ENCODE data around the gene DHRS7. TPM values are rescaled to one million over a fixed set of nuclear protein-coding genes. Genes with fewer than 3 reads are reported as not detected.
A peak's percentile ranks its signal among the peaks of the same experiment; 100 is the strongest.

Gene DHRS7
- total and polyA plus RNA-seq, 10 of the 15 experiments (the other 5 are each of a cell fraction or from before 2014, with no cell fraction given) = 55.0 to 99.8 (median 62.2) TPM

DNA sequence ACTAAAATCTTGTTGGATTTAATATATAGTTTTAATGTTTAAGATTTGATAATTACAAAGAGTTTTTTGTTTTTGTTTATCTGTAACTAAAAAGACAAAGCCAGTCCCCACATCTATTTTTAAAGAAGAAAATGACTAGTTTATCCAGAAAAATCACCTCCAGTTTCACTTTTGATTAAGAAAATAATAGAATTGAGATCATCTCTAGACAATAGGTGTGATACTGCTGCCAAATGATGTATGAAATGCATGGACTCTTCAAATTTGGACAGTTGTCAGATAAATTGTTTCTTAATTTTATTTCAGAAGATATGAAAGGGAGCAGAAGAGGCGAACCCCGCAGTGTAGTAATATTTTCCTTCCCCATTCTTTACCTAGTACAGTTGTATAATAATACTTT, 53.5 kb downstream of the DHRS7 start:
- Histone ChIP-seq H2AFZ (ENCODE audit: control insufficient read depth, low read depth, low read length) (no peak overlapping the region), H3K4me2 (ENCODE audit: control insufficient read depth, insufficient read depth) (no peak overlapping the region), H3K9ac (ENCODE audit: control insufficient read depth, insufficient read depth, low read length) (no peak overlapping the region), H3K79me2 (ENCODE audit: control insufficient read depth, insufficient read depth, low read length) (no peaks in the 10 kb centered on the region; the same call in none of the 2 replicates), H3K9me3 (replicated peaks; ENCODE audit: control insufficient read depth, insufficient read depth, low read length) (no peaks in the 10 kb centered on the region), H3K27me3 (replicated peaks in 1 of 2; ENCODE audit: control insufficient read depth in 2 of 2, insufficient read depth in 2 of 2, low read length in 1 of 2) (no peaks in the 10 kb centered on the region), H3K36me3 (ENCODE audit: control insufficient read depth in 2 of 2, insufficient read depth in 2 of 2, low read length in 1 of 2) (peaks cover 0 to 12% of the 10 kb centered on the region in 2 experiments; a peak in 2 of 4 replicates), H4K20me1 (ENCODE audit: control insufficient read depth, insufficient read depth) (no peaks in the 10 kb centered on the region), H3K27ac (ENCODE audit: control insufficient read depth, insufficient read depth) (no peak overlapping the region), H3K4me3 (no peak overlapping the region), H3K4me1 (ENCODE audit: control insufficient read depth, insufficient read depth, low read length) (no peaks in the 10 kb centered on the region)
- in situ Hi-C loops (cut with MboI) (no loop called here), intact Hi-C loops (cut with micrococcal nuclease; ENCODE audit: unreplicated experiment) (no loop called here)
- SMC1A ChIA-PET (ENCODE audit: uncharacterized antibody, unreplicated experiment) = interaction anchor here (0.8 to 1.1 kb wide), 4 partner anchors 15 to 72 kb away, joined by 3 to 4 read pairs (median 4); no protein-coding TSS in a partner anchor
- FAIRE-seq (no peak), ATAC-seq (peak; percentile 77), DNase-seq (ENCODE audit: low read depth, low spot score) (no peak)
- TF ChIP-seq CHD4 (IDR thresholded peaks at IDR 0.05) (no peak), ZNF622 (IDR thresholded peaks at IDR 0.05) (no peak), HDAC6 (IDR thresholded peaks at IDR 0.05; ENCODE audit: unreplicated experiment) (no peak), ATF7 (IDR thresholded peaks at IDR 0.05; ENCODE audit: low read depth) (peak; percentile 29; the same call in 1 of the 2 replicates), PAX8 (IDR thresholded peaks at IDR 0.05) (no peak), ZNF24 (IDR thresholded peaks at IDR 0.05) (peak; percentile 61; the same call in 1 of the 2 replicates), GATAD2B (conservative IDR thresholded peaks at IDR 0.05; ENCODE audit: low read depth) (no peak), JUNB (IDR thresholded peaks at IDR 0.05) (peak; percentile 13; the same call in 1 of the 2 replicates)
- TF ChIP-seq, protein P1, sequence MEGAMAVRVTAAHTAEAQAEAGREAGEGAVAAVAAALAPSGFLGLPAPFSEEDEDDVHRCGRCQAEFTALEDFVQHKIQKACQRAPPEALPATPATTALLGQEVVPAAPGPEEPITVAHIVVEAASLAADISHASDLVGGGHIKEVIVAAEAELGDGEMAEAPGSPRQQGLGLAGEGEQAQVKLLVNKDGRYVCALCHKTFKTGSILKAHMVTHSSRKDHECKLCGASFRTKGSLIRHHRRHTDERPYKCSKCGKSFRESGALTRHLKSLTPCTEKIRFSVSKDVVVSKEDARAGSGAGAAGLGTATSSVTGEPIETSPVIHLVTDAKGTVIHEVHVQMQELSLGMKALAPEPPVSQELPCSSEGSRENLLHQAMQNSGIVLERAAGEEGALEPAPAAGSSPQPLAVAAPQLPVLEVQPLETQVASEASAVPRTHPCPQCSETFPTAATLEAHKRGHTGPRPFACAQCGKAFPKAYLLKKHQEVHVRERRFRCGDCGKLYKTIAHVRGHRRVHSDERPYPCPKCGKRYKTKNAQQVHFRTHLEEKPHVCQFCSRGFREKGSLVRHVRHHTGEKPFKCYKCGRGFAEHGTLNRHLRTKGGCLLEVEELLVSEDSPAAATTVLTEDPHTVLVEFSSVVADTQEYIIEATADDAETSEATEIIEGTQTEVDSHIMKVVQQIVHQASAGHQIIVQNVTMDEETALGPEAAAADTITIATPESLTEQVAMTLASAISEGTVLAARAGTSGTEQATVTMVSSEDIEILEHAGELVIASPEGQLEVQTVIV (IDR thresholded peaks at IDR 0.05; ENCODE audit: borderline replicate concordance, partially characterized antibody) = no peak
- TF ChIP-seq, protein P2, sequence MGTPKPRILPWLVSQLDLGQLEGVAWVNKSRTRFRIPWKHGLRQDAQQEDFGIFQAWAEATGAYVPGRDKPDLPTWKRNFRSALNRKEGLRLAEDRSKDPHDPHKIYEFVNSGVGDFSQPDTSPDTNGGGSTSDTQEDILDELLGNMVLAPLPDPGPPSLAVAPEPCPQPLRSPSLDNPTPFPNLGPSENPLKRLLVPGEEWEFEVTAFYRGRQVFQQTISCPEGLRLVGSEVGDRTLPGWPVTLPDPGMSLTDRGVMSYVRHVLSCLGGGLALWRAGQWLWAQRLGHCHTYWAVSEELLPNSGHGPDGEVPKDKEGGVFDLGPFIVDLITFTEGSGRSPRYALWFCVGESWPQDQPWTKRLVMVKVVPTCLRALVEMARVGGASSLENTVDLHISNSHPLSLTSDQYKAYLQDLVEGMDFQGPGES (IDR thresholded peaks at IDR 0.05) = no peak
- RAD21 ChIA-PET (ENCODE audit: unreplicated experiment) = no interaction called here
- CTCF ChIA-PET = interaction anchor here (0.8 kb wide), 1 partner anchor 148 kb away, joined by 3 read pairs; no protein-coding TSS in a partner anchor
- POLR2A ChIA-PET = no interaction called here
- 97% methylated on average over 2 of the region's 2 CpGs for WGBS (ENCODE audit: insufficient coverage, insufficient replicate concordance, low lambda C conversion rate, missing lambda C conversion rate)
- BruUV-seq (replicated peaks) = no TSS peak

Measured in GM12878 (cell line).